GM12878 (cell line): ENCODE data around the gene LRP4. TPM values are rescaled to one million over a fixed set of nuclear protein-coding genes. Genes with fewer than 3 reads are reported as not detected.

ENCODE experiments used
- ATAC-seq: fragments of 200-7000 bp; cut with Tn5 transposase; 3 replicates; pipeline ENCODE4 v1.9.1; 2020; ENCODE audit warnings: mild to moderate bottlenecking, moderate library complexity
- BruUV-seq: library from RNA; stranded (reverse); fragments of 400-500 nt; replicated peaks from 2 replicates; lab custom pipeline; 2021; lab: Mats Ljungman, UMichigan
- CTCF ChIA-PET: fragments of 300-600 bp; sonication (Branson Sonifier 250); formaldehyde crosslinking; extraction: SDS; loops from one replicate; lab custom pipeline; 2021; ENCODE audit warnings: inconsistent platforms; lab: Yijun Ruan, JAX
- POLR2A ChIA-PET: fragments of 350-600 bp; formaldehyde crosslinking; extraction: SDS; loops from one replicate; lab custom pipeline; 2021; ENCODE audit warnings: inconsistent platforms; lab: Charles Lee
- RAD21 ChIA-PET: fragments of 300-600 bp; sonication (Branson Sonifier 250); formaldehyde crosslinking; loops from one replicate; lab custom pipeline; 2023; ENCODE audit warnings: antibody characterized with exemption; ENCODE audit not compliant: unreplicated experiment; lab: Charles Lee
- SMC1A ChIA-PET: fragments of 300-600 bp; sonication (Branson Sonifier 250); formaldehyde crosslinking; loops from one replicate; lab custom pipeline; 2023; ENCODE audit not compliant: unreplicated experiment, uncharacterized antibody; lab: Charles Lee
- DNase-seq: peaks from one replicate; pipeline ENCODE4 v3.0.0-alpha.2; 2011; ENCODE audit warnings: low read depth, low spot score
- FAIRE-seq: peaks from 3 replicates; lab custom pipeline; 2011; peaks lifted over from hg19 to GRCh38; lab: Jason Lieb, UNC
- H2AFZ ChIP-seq: 2 replicates; pipeline ENCODE4 v1.6.0; 2011; ENCODE audit warnings: low read depth, low read length, control low read depth; ENCODE audit not compliant: control insufficient read depth
- H3K27ac ChIP-seq: 2 replicates; pipeline ENCODE4 v1.5.1; 2011; ENCODE audit warnings: control low read depth; ENCODE audit not compliant: control insufficient read depth, insufficient read depth
- H3K27me3 ChIP-seq, 2 experiments: replicated peaks in 1 of 2; 2 replicates each; pipeline versions ENCODE4 v1.6.0 to v1.6.1; 2011; ENCODE audit warnings: low read length in 1 of 2; ENCODE audit not compliant: control insufficient read depth in 2 of 2, insufficient read depth in 2 of 2
- H3K36me3 ChIP-seq, 2 experiments: 2 replicates each; pipeline ENCODE4 v1.5.1; 2011; ENCODE audit warnings: low read length in 1 of 2; ENCODE audit not compliant: control insufficient read depth in 2 of 2, insufficient read depth in 2 of 2
- H3K4me1 ChIP-seq: 2 replicates; pipeline ENCODE4 v1.6.1; 2011; ENCODE audit warnings: mild to moderate bottlenecking, low read length, moderate library complexity, mixed read lengths; ENCODE audit not compliant: control insufficient read depth, insufficient read depth
- H3K4me2 ChIP-seq: 2 replicates; pipeline ENCODE4 v1.6.0; 2011; ENCODE audit warnings: control low read depth; ENCODE audit not compliant: control insufficient read depth, insufficient read depth
- H3K4me3 ChIP-seq: fragments of 200-600 bp; sonication (generic); 2 replicates; pipeline ENCODE4 v1.5.1; 2016
- H3K79me2 ChIP-seq: 2 replicates; pipeline ENCODE4 v1.6.0; 2011; ENCODE audit warnings: low read length; ENCODE audit not compliant: control insufficient read depth, insufficient read depth
- H3K9ac ChIP-seq: 2 replicates; pipeline ENCODE4 v1.8.0; 2011; ENCODE audit warnings: low read length, control low read depth, mixed read lengths; ENCODE audit not compliant: control insufficient read depth, insufficient read depth
- H3K9me3 ChIP-seq: replicated peaks from 3 replicates; pipeline ENCODE4 v1.5.1; 2011; ENCODE audit warnings: mild to moderate bottlenecking, low read length; ENCODE audit not compliant: control insufficient read depth, insufficient read depth
- H4K20me1 ChIP-seq: 2 replicates; pipeline ENCODE4 v1.6.0; 2011; ENCODE audit not compliant: control insufficient read depth, insufficient read depth
- BCL11A ChIP-seq: IDR thresholded peaks from 2 replicates; pipeline ENCODE4 v1.6.1; 2011; ENCODE audit warnings: low read depth, low read length
- HDGF ChIP-seq: fragments of 450-650 bp; IDR thresholded peaks from 2 replicates; pipeline ENCODE4 v1.6.1; 2016; ENCODE audit warnings: antibody characterized with exemption
- NKRF ChIP-seq: fragments of 450-650 bp; conservative IDR thresholded peaks from 2 replicates; pipeline ENCODE4 v1.6.1; 2017; ENCODE audit warnings: mild to moderate bottlenecking, moderate library complexity
- PRDM15 ChIP-seq: fragments of 450-650 bp; formaldehyde crosslinking; IDR thresholded peaks from 2 replicates; pipeline ENCODE4 v1.4.0; 2020; ENCODE audit warnings: mild to moderate bottlenecking, moderate library complexity
- SUPT20H ChIP-seq: IDR thresholded peaks from 2 replicates; pipeline ENCODE4 v1.6.1; 2011; ENCODE audit warnings: low read depth, mild to moderate bottlenecking, low read length, moderate library complexity, borderline replicate concordance; ENCODE audit not compliant: control insufficient read depth
- WGBS: methylation state at CpG from one replicate; pipeline ENCODE4 v1.1.6; 2016; ENCODE audit warnings: low lambda C conversion rate; ENCODE audit not compliant: insufficient replicate concordance, insufficient coverage; ENCODE audit errors: missing lambda C conversion rate; 5-methylcytosine and 5-hydroxymethylcytosine counted together
- in situ Hi-C: fragments of 300-500 bp; cut with MboI; formaldehyde crosslinking; loops from 9 replicates; pipeline ENCODE4 v1.14.3; 2018; ENCODE audit warnings: mixed read lengths
- intact Hi-C: fragments of 100-400 bp; cut with micrococcal nuclease; formaldehyde crosslinking; loops from one replicate; pipeline ENCODE4 v1.14.2; 2022; ENCODE audit not compliant: unreplicated experiment
- polyA plus RNA-seq, 11 experiments: library from polyadenylated mRNA; depleted of rRNA in 4 of 11; unstranded in 6 of 11; stranded (reverse) in 5 of 11; fragments of >200 nt; fragmentation: Nextera tagmentation in 4 of 11; fragmentation: Illumina TruSeq in 1 of 11; extraction: Ambion mirVana in 4 of 11; extraction: Trizol in 1 of 11; gene quantifications; 1 replicate in 1 of 11; 2 replicates in 10 of 11; pipeline versions ENCODE4 v1.2.1 to v1.2.3, GENCODE V29; 2011 to 2016; ENCODE audit warnings: inconsistent platforms in 2 of 11, missing spikeins in 2 of 11, low read depth in 1 of 11
- total RNA-seq, 4 experiments: library from RNA; depleted of rRNA in 3 of 4; stranded (reverse); fragments of >200 nt in 3 of 4; fragmentation: Illumina TruSeq in 1 of 4; extraction: Trizol in 1 of 4; gene quantifications; 2 replicates each; pipeline versions ENCODE4 v1.2.1 to v1.2.3, GENCODE V29; 2013 to 2021

LRP4 gene
- total and polyA plus RNA-seq, 10 of the 15 experiments (the other 5 are each of a cell fraction or from before 2014, with no cell fraction given): under 0.01 to 0.06 (median 0.03) TPM; not detected in 6

GRCh38 chr11:46906609-46907041, 11.7 kb downstream of the LRP4 start:
- DNase-seq: no peak
- H3K27me3 ChIP-seq: no peaks in the 10 kb centered on the region; a peak in 1 of 4 replicates
- no peaks in the 10 kb centered on the region for H3K9me3 ChIP-seq
- WGBS: 30% methylated on average over 13 of the region's 13 CpGs
- RAD21 ChIA-PET: no interaction called here
- H2AFZ ChIP-seq: no peak overlapping the region
- CTCF ChIA-PET: interaction anchor here (0.6 to 1.0 kb wide), 2 partner anchors 246 to 525 kb away, joined by 4 read pairs; no protein-coding TSS in a partner anchor
- 0 out of 2 replicates have a peak, but pooled peaks have one; percentile 5 for TF ChIP-seq BCL11A
- TF ChIP-seq NKRF: no peak
- TF ChIP-seq PRDM15 (CRISPR knock-in tag): no peak
- no peak for TF ChIP-seq SUPT20H
- TF ChIP-seq HDGF: no peak
- ATAC-seq: no peak
- POLR2A ChIA-PET: no interaction called here
- intact Hi-C loops: no loop called here
- no peak overlapping the region for H3K4me2 ChIP-seq
- no peaks in the 10 kb centered on the region for H3K36me3 ChIP-seq
- H3K4me3 ChIP-seq: no peak overlapping the region
- H3K79me2 ChIP-seq: no peaks in the 10 kb centered on the region
- no peak for FAIRE-seq
- no peak overlapping the region for H3K9ac ChIP-seq
- no peaks in the 10 kb centered on the region for H3K4me1 ChIP-seq
- SMC1A ChIA-PET: interaction anchor here (1.4 kb wide), 1 partner anchor 246 kb away, joined by 4 read pairs; no protein-coding TSS in a partner anchor
- BruUV-seq: no TSS peak
- in situ Hi-C loops: no loop called here
- no peaks in the 10 kb centered on the region for H4K20me1 ChIP-seq
- H3K27ac ChIP-seq: no peak overlapping the region
